Myocyte (in vitro differentiated cells): ENCODE data around the gene LRRC4B. TPM values are rescaled to one million over a fixed set of nuclear protein-coding genes. Genes with fewer than 3 reads are reported as not detected.

Experiments
- DNase-seq: peaks from one replicate; pipeline ENCODE4 v3.0.0-alpha.2; 2012; ENCODE audit warnings: low read depth
- total RNA-seq: library from RNA; depleted of rRNA; stranded (reverse); fragments of >200 nt; gene quantifications from 2 replicates; pipeline ENCODE4 v1.2.3, GENCODE V29; 2014

LRRC4B gene
- total RNA-seq, 1 donor from 2014 or later = not detected

- no peak for DNase-seq
These were observed 100.7 kb downstream of the LRRC4B start for GRCh38 chr19:50467566-50467965.

Other genes with a start within 250 kb of the LRRC4B start
- not detected in 2 replicates for gene KCNC3, start 239.1 kb downstream of the LRRC4B start, total RNA-seq
- gene NAPSA, start 202.8 kb downstream of the LRRC4B start, total RNA-seq = 0.48 and 1.7 TPM in 2 replicates
- gene NR1H2, start 192.0 kb downstream of the LRRC4B start, total RNA-seq = 70.3 and 80.5 TPM in 2 replicates
- 22.0 and 26.3 TPM in 2 replicates for gene POLD1, start 184.1 kb downstream of the LRRC4B start, total RNA-seq
- 0.73 and 2.4 TPM in 2 replicates for gene SPIB, start 149.5 kb downstream of the LRRC4B start, total RNA-seq
- gene MYBPC2, start 135.5 kb downstream of the LRRC4B start, total RNA-seq = 65.8 and 124 TPM in 2 replicates
- 207 and 210 TPM in 2 replicates for gene EMC10, start 91.9 kb downstream of the LRRC4B start, total RNA-seq
- gene GARIN5A, start 91.6 kb downstream of the LRRC4B start, total RNA-seq = 1.5 and 3.0 TPM in 2 replicates
- gene JOSD2, start 57.2 kb downstream of the LRRC4B start, total RNA-seq = 29.8 and 39.9 TPM in 2 replicates
- not detected in 2 replicates for gene ASPDH, start 54.5 kb downstream of the LRRC4B start, total RNA-seq
- not detected in 2 replicates for gene SYT3, start 71.4 kb upstream of the LRRC4B start, total RNA-seq
- not detected in 2 replicates for gene C19orf81, start 81.0 kb upstream of the LRRC4B start, total RNA-seq
- 32.3 and 38.1 TPM in 2 replicates for gene SHANK1, start 151.4 kb upstream of the LRRC4B start, total RNA-seq
- 35.5 and 39.1 TPM in 2 replicates for gene CLEC11A, start 154.9 kb upstream of the LRRC4B start, total RNA-seq
- not detected in 2 replicates for gene GPR32, start 202.0 kb upstream of the LRRC4B start, total RNA-seq
- not detected in 2 replicates for gene ACP4, start 222.0 kb upstream of the LRRC4B start, total RNA-seq